Astrocyte of the cerebellum (primary cell): ENCODE results near the gene MYH10.

Experiments
- DNase-seq: peaks from one replicate; pipeline ENCODE4 v3.0.0-alpha.2; 2011; ENCODE audit warnings: low read depth
- H3K4me3 ChIP-seq: 2 replicates; pipeline ENCODE4 v1.5.1; 2011; ENCODE audit warnings: mild to moderate bottlenecking, low read depth, low read length, moderate library complexity
- in situ Hi-C: cut with HindIII; loops from 2 replicates; pipeline ENCODE4 v1.10.0; 2017; ENCODE audit warnings: low sequenced_read_pairs
- TF ChIP-seq, protein P1 (sequence below): IDR thresholded peaks from 2 replicates; pipeline ENCODE4 v1.5.1; 2012; ENCODE audit warnings: low read length, low read depth, moderate library complexity, mild to moderate bottlenecking; ENCODE audit errors: missing control alignments

Gene MYH10

DNA sequence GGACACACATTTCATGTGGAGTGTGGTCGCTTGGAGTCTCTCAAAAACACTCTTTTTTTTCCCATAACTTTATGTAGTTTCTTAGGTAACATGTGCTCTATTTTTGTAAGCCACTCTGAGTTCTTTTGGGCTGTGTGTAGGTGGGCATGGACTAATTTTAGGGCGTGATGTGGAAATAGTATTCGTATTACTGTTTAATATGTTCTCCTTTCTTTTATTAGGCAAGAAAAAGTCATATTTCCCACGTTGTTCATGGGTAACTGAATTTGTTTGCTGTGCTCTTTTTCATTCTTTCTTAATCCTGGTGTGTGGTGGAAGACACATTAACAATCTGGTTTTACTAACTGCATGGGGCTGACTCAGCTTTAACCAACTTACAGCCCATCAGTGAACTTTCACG lies 167.4 kb downstream of the MYH10 start:
- in situ Hi-C loops: no loop called here
- TF ChIP-seq, protein P1, sequence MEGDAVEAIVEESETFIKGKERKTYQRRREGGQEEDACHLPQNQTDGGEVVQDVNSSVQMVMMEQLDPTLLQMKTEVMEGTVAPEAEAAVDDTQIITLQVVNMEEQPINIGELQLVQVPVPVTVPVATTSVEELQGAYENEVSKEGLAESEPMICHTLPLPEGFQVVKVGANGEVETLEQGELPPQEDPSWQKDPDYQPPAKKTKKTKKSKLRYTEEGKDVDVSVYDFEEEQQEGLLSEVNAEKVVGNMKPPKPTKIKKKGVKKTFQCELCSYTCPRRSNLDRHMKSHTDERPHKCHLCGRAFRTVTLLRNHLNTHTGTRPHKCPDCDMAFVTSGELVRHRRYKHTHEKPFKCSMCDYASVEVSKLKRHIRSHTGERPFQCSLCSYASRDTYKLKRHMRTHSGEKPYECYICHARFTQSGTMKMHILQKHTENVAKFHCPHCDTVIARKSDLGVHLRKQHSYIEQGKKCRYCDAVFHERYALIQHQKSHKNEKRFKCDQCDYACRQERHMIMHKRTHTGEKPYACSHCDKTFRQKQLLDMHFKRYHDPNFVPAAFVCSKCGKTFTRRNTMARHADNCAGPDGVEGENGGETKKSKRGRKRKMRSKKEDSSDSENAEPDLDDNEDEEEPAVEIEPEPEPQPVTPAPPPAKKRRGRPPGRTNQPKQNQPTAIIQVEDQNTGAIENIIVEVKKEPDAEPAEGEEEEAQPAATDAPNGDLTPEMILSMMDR: no peak
- H3K4me3 ChIP-seq: no peak overlapping the region
- DNase-seq: peak; percentile 24

- no peak for DNase-seq
- TF ChIP-seq, protein P1: no peak
- no peak overlapping the region for H3K4me3 ChIP-seq
- in situ Hi-C loops: no loop called here
Observed at GRCh38 chr17:8462564-8462963, 168.0 kb downstream of the MYH10 start.

GRCh38 chr17:8459831-8460230 lies 170.7 kb downstream of the MYH10 start:
- DNase-seq: no peak
- in situ Hi-C loops: no loop called here
- H3K4me3 ChIP-seq: no peak overlapping the region
- TF ChIP-seq, protein P1: no peak

GRCh38 chr17:8459107-8459506 lies 171.4 kb downstream of the MYH10 start:
- no peak for DNase-seq
- in situ Hi-C loops: no loop called here
- TF ChIP-seq, protein P1: no peak
- no peak overlapping the region for H3K4me3 ChIP-seq

DNA sequence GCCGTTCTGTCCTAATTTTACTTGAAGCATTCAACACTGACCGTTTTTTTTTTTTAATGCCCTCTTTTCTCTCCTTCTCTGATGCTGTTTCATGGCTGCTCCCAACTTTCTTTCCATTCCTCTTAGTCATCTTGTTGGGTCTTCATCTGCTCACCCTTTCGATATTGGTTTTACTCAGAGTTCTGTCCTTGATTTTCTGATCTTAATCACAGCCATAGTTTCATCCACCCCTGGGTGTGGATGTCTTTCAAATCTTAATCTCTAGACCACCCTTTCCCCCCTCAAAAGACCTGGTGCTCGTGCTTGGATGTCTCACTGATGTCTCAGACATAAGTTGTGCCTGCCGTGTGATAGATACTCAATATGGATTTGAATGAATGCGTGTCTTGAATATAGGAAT lies 172.4 kb downstream of the MYH10 start:
- in situ Hi-C loops: no loop called here
- DNase-seq: no peak
- TF ChIP-seq, protein P1: no peak
- no peak overlapping the region for H3K4me3 ChIP-seq

DNA sequence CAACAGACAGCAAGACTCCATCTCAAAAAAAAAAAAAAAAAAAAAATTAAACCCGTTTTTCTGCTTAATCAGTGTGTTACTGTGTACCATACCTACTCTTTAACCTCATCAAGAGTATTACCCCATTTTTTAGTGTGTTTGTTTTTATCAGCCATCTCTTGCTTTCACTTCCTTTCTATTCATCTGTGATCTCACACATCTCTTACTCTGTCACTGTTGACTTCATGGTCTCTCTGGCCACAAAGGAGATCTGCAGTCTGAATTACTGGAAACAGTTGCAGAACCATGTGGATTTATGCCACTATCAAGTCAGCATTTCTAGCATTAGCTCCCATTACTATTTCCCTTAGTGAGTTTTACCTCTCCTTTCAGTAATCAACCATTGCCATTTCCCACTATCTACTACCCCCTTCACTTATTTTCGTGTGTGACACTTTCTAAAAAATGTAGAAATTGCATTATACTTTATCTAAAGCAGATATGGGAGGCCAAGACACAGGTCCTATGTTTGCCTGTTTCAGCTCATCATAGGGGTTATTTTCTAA lies 174.8 kb downstream of the MYH10 start:
- no peak overlapping the region for H3K4me3 ChIP-seq
- no peak for DNase-seq
- in situ Hi-C loops: no loop called here
- TF ChIP-seq, protein P1: no peak
